Loucy (cell line): Measurements from ENCODE around the gene PDE11A.
A peak's percentile ranks its signal among the peaks of the same experiment; 100 is the strongest.

Experiments
- H2AFZ ChIP-seq: fragments of 200-600 bp; sonication (generic); 2 replicates; pipeline ENCODE4 v1.6.0; 2016; ENCODE audit warnings: antibody characterized with exemption, mild to moderate bottlenecking, low read length, moderate library complexity
- H3F3A ChIP-seq: fragments of 200-600 bp; 2 replicates; pipeline ENCODE4 v1.6.0; 2016; ENCODE audit warnings: antibody characterized with exemption, low read depth, mild to moderate bottlenecking
- H3K27me3 ChIP-seq: fragments of 200-600 bp; sonication (generic); 2 replicates; pipeline ENCODE4 v1.6.1; 2014; ENCODE audit warnings: low read length, mild to moderate bottlenecking; ENCODE audit not compliant: insufficient read depth, poor library complexity, severe bottlenecking
- H3K36me3 ChIP-seq: fragments of 200-600 bp; sonication (generic); 2 replicates; pipeline ENCODE4 v1.6.1; 2016; ENCODE audit warnings: low read length; ENCODE audit not compliant: insufficient read depth
- H3K4me1 ChIP-seq: fragments of 200-600 bp; sonication (generic); 2 replicates; pipeline ENCODE4 v1.5.1; 2014; ENCODE audit warnings: low read length, mild to moderate bottlenecking; ENCODE audit not compliant: insufficient read depth, poor library complexity, severe bottlenecking
- H3K4me2 ChIP-seq: fragments of 200-600 bp; sonication (generic); 2 replicates; pipeline ENCODE4 v1.6.0; 2014; ENCODE audit warnings: antibody characterized with exemption, low read length, low read depth, mild to moderate bottlenecking; ENCODE audit not compliant: poor library complexity, severe bottlenecking
- H3K4me3 ChIP-seq: fragments of 200-600 bp; sonication (generic); 2 replicates; pipeline ENCODE4 v1.5.1; 2014; ENCODE audit warnings: low read length, mild to moderate bottlenecking, mixed read lengths; ENCODE audit not compliant: poor library complexity, severe bottlenecking
- H3K79me2 ChIP-seq: fragments of 200-600 bp; sonication (generic); 2 replicates; pipeline ENCODE4 v1.6.1; 2014; ENCODE audit warnings: low read length; ENCODE audit not compliant: insufficient read depth
- H3K9ac ChIP-seq: fragments of 200-600 bp; sonication (generic); 2 replicates; pipeline ENCODE4 v1.6.0; 2014; ENCODE audit warnings: mild to moderate bottlenecking, low read depth, low read length, moderate library complexity; ENCODE audit not compliant: poor library complexity, severe bottlenecking
- H3K9me2 ChIP-seq: fragments of 200-600 bp; sonication (generic); replicated peaks from 2 replicates; pipeline ENCODE4 v1.6.1; 2016; ENCODE audit warnings: low read depth, low read length, mixed read lengths
- H3K9me3 ChIP-seq: fragments of 200-600 bp; sonication (generic); 2 replicates; pipeline ENCODE4 v1.6.1; 2014; ENCODE audit warnings: mild to moderate bottlenecking, antibody characterized with exemption, low read length, low read depth; ENCODE audit not compliant: insufficient read depth
- H4K20me1 ChIP-seq: fragments of 200-600 bp; sonication (generic); 2 replicates; pipeline ENCODE4 v1.6.0; 2014; ENCODE audit warnings: antibody characterized with exemption, low read length, mild to moderate bottlenecking; ENCODE audit not compliant: insufficient read depth, poor library complexity, severe bottlenecking
- CTCF ChIP-seq: fragments of 200-600 bp; sonication (generic); conservative IDR thresholded peaks from 2 replicates; pipeline ENCODE4 v1.5.1; 2014; ENCODE audit warnings: mild to moderate bottlenecking, antibody characterized with exemption, low read length
- EZH2phosphoT487 ChIP-seq: fragments of 200-600 bp; IDR thresholded peaks from 2 replicates; pipeline ENCODE4 v1.6.1; 2018; ENCODE audit warnings: antibody characterized with exemption, mild to moderate bottlenecking, moderate library complexity, borderline replicate concordance

The PDE11A gene

GRCh38 chr2:177660742-177661141, 411.8 kb downstream of the PDE11A start:
- no peaks in the 10 kb centered on the region for H4K20me1 ChIP-seq
- H3K36me3 ChIP-seq: no peaks in the 10 kb centered on the region
- no peaks in the 10 kb centered on the region for H3K9me2 ChIP-seq
- TF ChIP-seq CTCF (no peak), EZH2phosphoT487 (no peak)
- H3K27me3 ChIP-seq: no peaks in the 10 kb centered on the region
- no peaks in the 10 kb centered on the region for H3F3A ChIP-seq
- H3K4me3 ChIP-seq: no peak overlapping the region
- no peak overlapping the region for H3K9ac ChIP-seq
- peak overlapping the region; percentile 13; the same call in 1 of the 2 replicates for H2AFZ ChIP-seq
- H3K4me1 ChIP-seq: peaks cover 25% of the 10 kb centered on the region
- H3K4me2 ChIP-seq: no peak overlapping the region
- no peaks in the 10 kb centered on the region for H3K79me2 ChIP-seq
- H3K9me3 ChIP-seq: no peaks in the 10 kb centered on the region

GRCh38 chr2:177658309-177658708, 414.3 kb downstream of the PDE11A start:
- Histone ChIP-seq H3K4me1 (peaks cover 25% of the 10 kb centered on the region), H3F3A (no peaks in the 10 kb centered on the region), H3K9me3 (no peaks in the 10 kb centered on the region), H3K4me3 (no peak overlapping the region), H3K4me2 (peak overlapping the region; percentile 31), H3K79me2 (no peaks in the 10 kb centered on the region), H3K9me2 (no peaks in the 10 kb centered on the region), H3K9ac (no peak overlapping the region), H4K20me1 (no peaks in the 10 kb centered on the region), H2AFZ (peak overlapping the region; percentile 39; the same call in 1 of the 2 replicates), H3K27me3 (no peaks in the 10 kb centered on the region), H3K36me3 (no peaks in the 10 kb centered on the region)
- no peak for TF ChIP-seq EZH2phosphoT487
- TF ChIP-seq CTCF: no peak

GRCh38 chr2:177651833-177652232, 420.7 kb downstream of the PDE11A start:
- Histone ChIP-seq H3K9me2 (no peaks in the 10 kb centered on the region), H3F3A (no peaks in the 10 kb centered on the region), H3K27me3 (no peaks in the 10 kb centered on the region), H3K9me3 (no peaks in the 10 kb centered on the region), H4K20me1 (no peaks in the 10 kb centered on the region), H3K4me1 (peaks cover 11% of the 10 kb centered on the region), H3K9ac (no peak overlapping the region), H2AFZ (peak overlapping the region; percentile 7; the same call in 1 of the 2 replicates), H3K36me3 (no peaks in the 10 kb centered on the region), H3K79me2 (no peaks in the 10 kb centered on the region), H3K4me2 (peak overlapping the region; percentile 7), H3K4me3 (no peak overlapping the region)
- TF ChIP-seq CTCF (no peak), EZH2phosphoT487 (no peak)
